Activated CD8-positive, alpha-beta memory T cell treated with anti-CD3 and anti-CD28 coated beads for 4 hours (primary cell): ENCODE results near the gene ALDH1L2.
A peak's percentile ranks its signal among the peaks of the same experiment; 100 is the strongest.

ENCODE experiments used
- DNase-seq, 2 donors: peaks; one replicate each; pipeline ENCODE4 v3.0.0-alpha.2; 2020; ENCODE audit warnings: low read depth in 2 of 2

The ALDH1L2 gene

DNA sequence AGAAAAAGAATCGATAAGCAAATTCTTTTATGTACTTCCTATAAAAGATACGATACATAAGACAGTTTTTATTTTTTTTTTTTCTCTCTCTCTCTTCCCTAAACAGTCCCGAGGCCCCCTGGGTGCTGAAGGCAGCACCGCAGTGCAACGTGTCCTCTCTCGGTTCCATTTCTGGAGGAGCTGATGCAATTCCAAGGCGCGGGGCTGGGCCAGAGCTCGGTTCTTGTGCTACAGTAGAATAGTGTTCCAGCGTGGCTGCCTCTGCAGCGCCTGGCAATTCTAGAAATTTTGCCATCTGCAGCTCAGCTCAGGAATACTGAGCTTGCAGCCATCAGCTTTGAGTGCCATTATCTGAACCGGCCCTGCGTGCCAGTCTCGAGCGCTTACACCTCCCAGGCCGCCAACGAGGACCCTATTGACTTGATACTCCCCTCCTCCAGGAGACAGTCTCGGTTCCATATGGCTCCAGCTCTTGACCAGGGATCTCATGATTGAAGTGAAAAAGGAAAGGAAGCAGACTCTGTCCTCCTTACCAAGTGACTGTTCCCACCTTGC is 630 bp downstream of the ALDH1L2 start:
- DNase-seq: no peak

GRCh38 chr12:105083031-105083430 is 1.2 kb downstream of the ALDH1L2 start:
- DNase-seq: no peak

GRCh38 chr12:105078712-105079570 is 5.3 kb downstream of the ALDH1L2 start:
- no peak for DNase-seq

DNA sequence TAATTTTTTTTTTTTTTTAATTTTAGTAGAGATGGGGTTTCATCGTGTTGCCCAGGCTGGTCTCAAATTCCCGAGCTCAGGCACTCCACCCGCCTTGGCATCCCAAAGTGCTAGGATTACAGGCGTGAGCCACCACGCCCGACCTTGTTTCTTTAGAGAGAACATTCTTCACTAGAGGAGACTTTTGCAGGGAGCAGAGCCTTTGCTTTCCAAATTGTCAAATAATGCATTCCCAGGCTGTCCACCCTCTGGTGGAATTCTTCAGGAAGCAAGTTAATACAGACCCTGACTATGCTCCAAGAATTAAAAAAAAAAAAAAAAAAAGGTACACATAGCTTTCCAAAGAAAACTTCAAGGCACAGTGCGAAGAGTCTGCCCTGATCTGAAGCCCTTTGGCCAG is 6.8 kb downstream of the ALDH1L2 start:
- DNase-seq: no peak

GRCh38 chr12:105076913-105077312 is 7.3 kb downstream of the ALDH1L2 start:
- no peak for DNase-seq

DNA sequence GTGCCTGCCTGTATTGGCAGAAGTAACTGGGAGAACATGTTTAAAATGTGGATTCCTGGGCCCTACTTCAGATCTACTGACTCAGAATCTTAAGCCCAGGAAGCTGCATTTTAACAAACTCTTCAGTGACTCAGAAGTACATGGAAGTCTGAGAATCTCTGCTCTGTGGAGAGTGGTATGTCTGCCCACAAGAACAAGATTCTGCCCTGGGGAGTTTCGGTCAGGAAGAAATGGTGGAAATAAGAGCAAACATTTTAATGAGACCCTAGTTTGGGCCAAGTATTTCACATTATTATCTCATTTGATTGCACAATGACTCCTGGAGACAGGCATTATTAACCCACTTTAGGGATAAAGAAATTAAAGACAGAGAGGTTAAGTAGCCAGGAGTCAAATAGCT is 8.2 kb downstream of the ALDH1L2 start:
- no peak for DNase-seq

DNA sequence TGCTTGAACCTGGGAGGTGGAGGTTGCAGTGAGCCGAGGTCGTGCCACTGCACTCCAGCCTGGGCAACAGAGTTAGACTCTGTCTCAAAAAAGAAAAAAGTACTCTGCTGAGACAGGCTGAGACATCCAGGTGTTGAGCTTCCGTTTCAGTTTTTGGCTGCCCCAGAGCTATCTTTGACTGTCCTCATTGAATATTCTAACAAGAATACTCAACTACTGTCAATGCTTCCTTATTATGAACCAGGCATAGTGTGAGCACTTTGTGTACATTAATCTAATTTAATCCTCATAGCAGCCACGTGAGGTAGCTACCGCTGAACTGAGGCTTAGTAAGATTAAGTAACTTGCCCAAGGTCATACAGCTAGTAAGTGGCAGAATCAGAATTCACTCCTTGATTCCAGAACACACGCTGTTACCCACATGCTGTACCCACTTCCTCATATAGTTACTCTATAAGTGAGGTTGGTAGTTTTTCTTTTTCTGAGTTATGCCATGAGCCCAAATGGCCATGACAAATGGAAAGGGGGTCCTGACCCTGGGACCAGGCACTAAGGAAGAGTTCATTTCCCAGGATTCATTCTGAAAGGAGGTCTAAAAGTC is 11.3 kb downstream of the ALDH1L2 start:
- no peak for DNase-seq

- no peak for DNase-seq
Measured at GRCh38 chr12:105071981-105072380, 12.3 kb downstream of the ALDH1L2 start.

DNA sequence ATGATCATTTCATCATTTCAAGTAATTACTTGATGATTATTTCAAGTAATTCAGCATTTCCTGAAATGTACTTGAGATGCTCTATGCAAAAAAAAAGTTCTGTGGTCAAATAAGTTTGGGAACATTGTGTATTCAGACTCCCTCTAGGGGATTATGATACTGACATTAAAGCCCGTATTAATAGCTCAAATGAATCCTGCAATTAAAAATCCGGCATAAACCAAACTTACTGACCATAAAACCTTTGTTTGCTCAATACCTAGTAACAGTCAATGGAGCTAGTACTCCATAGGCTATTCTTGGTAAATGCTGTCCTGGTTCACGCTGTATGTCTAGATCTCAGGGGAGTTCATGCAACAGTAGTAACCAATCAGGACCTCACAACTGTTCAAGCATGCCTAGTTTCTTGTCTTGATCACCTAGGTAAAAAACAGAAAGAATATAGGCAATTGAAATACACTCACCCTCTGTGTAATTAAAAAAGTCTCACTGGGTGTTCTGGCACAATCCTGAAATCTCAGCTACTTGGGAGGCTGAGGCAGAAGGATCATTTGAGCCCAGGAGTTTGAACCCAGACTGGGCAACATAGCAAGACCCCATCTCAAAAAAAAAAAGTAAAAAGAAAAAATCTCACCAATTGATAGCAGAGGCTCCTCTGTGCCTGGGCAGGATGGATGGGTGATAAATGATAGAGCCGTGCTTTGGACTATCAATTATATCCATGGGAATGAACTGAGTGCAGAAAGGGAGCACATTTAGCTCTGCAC is 14.1 kb downstream of the ALDH1L2 start:
- DNase-seq: no peak

- DNase-seq: no peak
Measured at GRCh38 chr12:105067511-105068031, 16.7 kb downstream of the ALDH1L2 start.

DNA sequence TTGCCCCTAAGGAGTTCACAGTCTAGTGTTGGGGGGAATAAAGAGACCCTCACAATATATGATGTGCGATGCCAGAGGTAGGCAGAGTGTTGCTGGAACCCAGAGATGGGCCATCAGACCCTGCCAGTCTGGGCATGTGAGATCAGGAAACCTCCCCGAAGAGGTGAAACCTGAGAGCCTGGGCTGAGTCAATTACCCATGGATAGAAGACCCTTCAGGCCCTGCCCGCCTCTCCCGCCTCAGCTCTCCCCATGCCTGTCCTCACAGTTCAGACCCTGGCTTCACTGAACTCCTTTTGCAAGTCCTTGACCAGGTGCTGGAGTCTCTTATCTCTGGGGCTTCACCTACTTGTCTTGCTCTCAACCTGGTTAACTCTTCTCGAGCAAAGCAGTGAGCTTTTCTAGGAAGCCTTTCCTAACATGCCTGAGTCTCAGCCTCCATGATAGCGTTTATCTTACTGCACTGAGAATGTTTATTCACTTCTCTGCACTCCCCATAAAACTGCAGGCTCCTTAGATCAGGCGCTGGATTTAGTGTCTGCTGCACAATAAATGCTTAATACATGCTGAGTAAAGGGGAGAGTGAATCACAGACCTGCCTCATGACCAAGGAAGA is 19.6 kb downstream of the ALDH1L2 start:
- no peak for DNase-seq

DNA sequence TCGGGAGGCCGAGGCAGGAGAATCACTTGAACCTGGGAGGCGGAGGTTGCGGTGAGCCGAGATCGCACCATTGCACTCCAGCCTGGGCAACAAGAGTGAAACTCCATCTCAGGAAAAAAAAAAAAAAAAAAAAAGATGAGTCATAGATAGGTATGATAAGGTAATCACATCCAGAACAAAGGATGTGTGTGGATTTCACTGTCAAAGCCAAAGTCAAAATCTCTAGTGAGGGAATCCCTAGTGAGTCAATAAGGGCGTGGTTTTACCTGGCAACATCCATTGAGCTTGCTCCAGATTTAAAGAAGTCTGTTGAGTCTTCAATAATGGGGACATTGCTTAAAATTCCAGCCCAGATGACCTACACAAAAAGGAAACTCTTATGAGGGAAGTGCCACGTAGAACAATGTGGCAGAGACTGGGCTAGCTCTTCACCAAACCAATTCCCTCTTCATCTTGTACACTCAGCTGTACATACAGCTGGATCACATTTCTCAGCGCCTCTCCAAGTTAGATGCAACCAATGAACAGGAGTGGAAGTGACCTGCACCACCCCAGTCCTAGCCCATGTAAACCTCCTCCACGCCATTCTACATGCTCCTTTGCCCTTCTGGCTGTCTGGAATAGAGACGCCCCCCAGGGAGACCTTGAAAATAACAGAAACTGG is 23.4 kb downstream of the ALDH1L2 start:
- DNase-seq: no peak

GRCh38 chr12:105057174-105057573 is 27.1 kb downstream of the ALDH1L2 start:
- DNase-seq: no peak

- DNase-seq: peak; percentile 49 to 50
Measured at GRCh38 chr12:105053116-105053572, 31.1 kb downstream of the ALDH1L2 start.

GRCh38 chr12:105051981-105052380 is 32.3 kb downstream of the ALDH1L2 start:
- DNase-seq: no peak

GRCh38 chr12:105048315-105048714 is 35.9 kb downstream of the ALDH1L2 start:
- DNase-seq: no peak

DNA sequence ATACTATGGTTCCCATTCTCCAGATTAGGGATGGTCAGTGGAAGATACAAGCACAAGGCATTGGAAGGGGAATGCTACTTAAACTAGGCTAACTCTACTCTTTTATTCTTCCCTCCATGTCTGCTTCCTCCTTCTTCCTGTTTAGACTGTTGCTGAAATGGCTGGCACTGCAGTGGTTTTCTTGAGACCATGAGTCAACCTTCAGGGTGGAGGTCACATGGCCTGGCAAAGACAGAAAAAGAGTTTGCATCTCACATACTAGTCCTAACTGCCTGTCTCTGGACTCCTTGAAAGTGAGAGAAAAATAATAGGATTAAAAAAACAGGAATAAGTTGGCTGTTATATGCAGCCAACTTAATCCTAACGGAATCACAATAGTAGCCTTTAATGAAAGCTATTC is 37.0 kb downstream of the ALDH1L2 start:
- no peak for DNase-seq

- no peak for DNase-seq
Measured at GRCh38 chr12:105041186-105041585, 43.1 kb downstream of the ALDH1L2 start.

GRCh38 chr12:105040476-105040875 is 43.8 kb downstream of the ALDH1L2 start:
- no peak for DNase-seq

GRCh38 chr12:105036937-105037649 is 47.2 kb downstream of the ALDH1L2 start:
- no peak for DNase-seq
